ENCODE results near the gene FBXO42.

- TF ChIP-seq CTCF (IDR thresholded peaks at IDR 0.05; ENCODE audit: extremely low read depth in 1 of 2, insufficient read depth in 1 of 2, low read depth in 1 of 2, low read length in 2 of 2) (no peak), MAX (IDR thresholded peaks at IDR 0.05; ENCODE audit: insufficient read depth, insufficient read length) (no peak), EZH2 (IDR thresholded peaks at IDR 0.05; ENCODE audit: borderline replicate concordance, low read depth, low read length, severe bottlenecking) (no peak), POLR2AphosphoS5 (IDR thresholded peaks at IDR 0.05; ENCODE audit: insufficient read depth, low read depth, low read length) (no peak), POLR2A (IDR thresholded peaks at IDR 0.05; ENCODE audit: low read depth, low read length) (no peak), GATA2 (IDR thresholded peaks at IDR 0.05; ENCODE audit: insufficient read depth, insufficient read length, low read depth, low read length) (no peak), JUN (IDR thresholded peaks at IDR 0.05; ENCODE audit: borderline replicate concordance, insufficient read depth, insufficient read length, low read depth) (no peak)
These were observed 36.8 kb downstream of the FBXO42 start for GRCh38 chr1:16315437-16315836.

Data from endothelial cell of umbilical vein (primary cell).